ENCODE measurements around the gene VIPR2.
"Not testable (repeated sequence)": the region's sequence is repeated elsewhere in the genome, so short reads cannot be mapped to it uniquely, and the experiment has no call there.

VIPR2 gene

DNA sequence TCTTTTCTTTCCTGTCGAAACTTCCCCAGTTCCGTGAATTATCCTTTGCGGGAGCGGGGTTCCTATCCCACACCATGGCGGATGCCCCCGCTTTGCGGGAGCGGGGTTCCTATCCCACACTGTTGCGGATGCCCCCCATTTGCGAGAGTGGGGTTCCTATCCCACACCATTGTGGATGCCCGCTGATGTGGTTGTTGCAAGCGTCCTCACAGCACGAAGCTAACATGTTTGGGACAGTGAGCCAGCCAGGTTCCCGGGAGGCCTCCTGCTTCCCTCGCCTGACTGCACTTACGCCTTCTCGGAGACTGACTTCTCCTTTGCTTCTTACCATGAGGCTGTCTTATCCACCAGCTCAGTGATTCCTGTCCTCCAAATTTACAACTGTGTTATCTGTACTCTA, 134.7 kb downstream of the VIPR2 start:
- peak; percentile 11 for DNase-seq
- Mint-ChIP-seq H3K27ac (no peak overlapping the region), H3K4me1 (ENCODE audit: low read depth) (peaks cover 5% of the 10 kb centered on the region), H3K36me3 (ENCODE audit: low read depth) (no peaks in the 10 kb centered on the region), H3K27me3 (peaks cover 7% of the 10 kb centered on the region), H3K4me3 (no peak overlapping the region), H3K9me3 (no peaks in the 10 kb centered on the region)

DNA sequence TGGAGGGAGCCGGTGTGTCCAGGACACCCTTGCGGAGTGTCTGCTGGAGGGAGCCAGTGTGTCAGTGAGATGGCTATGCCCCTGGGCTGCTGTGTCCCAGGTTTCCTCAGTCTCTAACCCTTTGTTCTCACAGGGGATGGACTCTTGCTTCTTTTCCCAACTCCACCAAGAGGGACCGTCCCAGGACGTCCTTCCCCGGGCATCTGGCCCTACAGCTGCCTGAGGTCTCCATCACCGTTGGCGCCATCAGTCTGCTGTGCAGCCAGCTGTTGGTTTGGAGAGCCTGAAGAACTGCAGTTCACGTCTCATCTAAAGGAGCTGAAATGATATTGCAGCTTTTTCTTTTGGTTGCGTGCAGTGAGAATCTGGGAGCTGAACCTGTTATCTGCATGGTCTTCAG, 136.2 kb downstream of the VIPR2 start:
- DNase-seq, result no peak
- H3K27ac Mint-ChIP-seq, result no peak overlapping the region
- H3K9me3 Mint-ChIP-seq, result no peaks in the 10 kb centered on the region
- no peak overlapping the region for H3K4me3 Mint-ChIP-seq
- no peaks in the 10 kb centered on the region for H3K36me3 Mint-ChIP-seq (ENCODE audit: low read depth)
- peaks cover 20% of the 10 kb centered on the region for H3K4me1 Mint-ChIP-seq (ENCODE audit: low read depth)
- peaks cover 12% of the 10 kb centered on the region for H3K27me3 Mint-ChIP-seq

DNA sequence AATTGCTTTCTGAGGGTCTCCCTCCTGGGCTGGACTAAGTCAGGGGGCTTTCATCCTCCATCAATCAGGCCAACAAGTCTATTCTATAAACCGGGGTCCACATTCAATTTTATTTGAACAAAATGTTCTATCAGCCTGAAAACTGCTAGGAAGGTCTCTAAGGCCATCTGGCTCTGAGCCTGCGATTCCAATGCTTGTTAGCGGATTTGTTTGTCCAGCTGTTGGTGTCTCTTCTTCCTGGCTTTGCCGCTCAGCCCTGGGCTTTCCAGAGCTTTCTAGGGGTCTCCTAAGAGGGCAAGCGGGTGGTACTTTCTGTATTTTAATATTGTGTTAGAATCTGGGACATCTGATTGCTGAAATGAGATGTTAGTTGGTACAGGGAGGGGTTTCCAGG, 136.7 kb downstream of the VIPR2 start:
- H3K27ac Mint-ChIP-seq, result no peak overlapping the region

DNA sequence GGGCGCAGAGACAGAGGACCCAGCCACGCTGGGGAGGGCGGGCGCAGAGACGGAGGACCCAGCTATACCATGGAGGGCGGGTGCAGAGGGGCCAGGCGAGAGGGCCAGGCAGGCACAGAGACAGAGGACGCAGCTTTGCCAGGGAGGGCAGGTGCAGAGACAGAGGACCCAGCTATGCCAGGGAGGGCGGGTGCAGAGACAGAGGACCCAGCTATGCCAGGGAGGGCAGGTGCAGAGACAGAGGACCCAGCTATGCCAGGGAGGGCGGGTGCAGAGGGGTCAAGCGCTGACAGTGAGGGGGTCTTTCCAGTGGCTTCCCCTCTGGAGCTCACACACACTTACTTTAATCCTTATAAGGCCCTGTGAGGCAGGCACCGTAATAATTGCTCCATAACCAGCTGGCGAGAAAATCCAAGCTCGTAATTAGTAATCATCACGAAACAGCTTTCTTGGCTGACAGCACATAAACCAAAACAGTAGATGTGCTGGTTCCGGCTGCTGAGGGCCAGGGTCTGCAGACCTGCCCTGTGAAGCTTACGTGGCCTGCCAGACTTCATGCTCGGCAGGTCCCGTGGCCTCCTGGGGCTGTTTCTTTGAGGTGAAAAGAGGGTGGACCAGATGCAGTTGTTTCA, 137.2 kb downstream of the VIPR2 start:
- no peak for DNase-seq
- peaks cover 16% of the 10 kb centered on the region for H3K27me3 Mint-ChIP-seq
- H3K4me1 Mint-ChIP-seq (ENCODE audit: low read depth), result peaks cover 26% of the 10 kb centered on the region
- H3K27ac Mint-ChIP-seq, result no peak overlapping the region
- no peaks in the 10 kb centered on the region for H3K9me3 Mint-ChIP-seq
- no peak overlapping the region for H3K4me3 Mint-ChIP-seq
- H3K36me3 Mint-ChIP-seq (ENCODE audit: low read depth), result no peaks in the 10 kb centered on the region

More for the DNA sequence above, 136.7 kb downstream of the VIPR2 start:
- Mint-ChIP-seq H3K27me3 (peaks cover 16% of the 10 kb centered on the region), H3K36me3 (ENCODE audit: low read depth) (no peaks in the 10 kb centered on the region), H3K4me3 (no peak overlapping the region), H3K9me3 (no peaks in the 10 kb centered on the region), H3K4me1 (ENCODE audit: low read depth) (peaks cover 25% of the 10 kb centered on the region)
- no peak for DNase-seq

DNA sequence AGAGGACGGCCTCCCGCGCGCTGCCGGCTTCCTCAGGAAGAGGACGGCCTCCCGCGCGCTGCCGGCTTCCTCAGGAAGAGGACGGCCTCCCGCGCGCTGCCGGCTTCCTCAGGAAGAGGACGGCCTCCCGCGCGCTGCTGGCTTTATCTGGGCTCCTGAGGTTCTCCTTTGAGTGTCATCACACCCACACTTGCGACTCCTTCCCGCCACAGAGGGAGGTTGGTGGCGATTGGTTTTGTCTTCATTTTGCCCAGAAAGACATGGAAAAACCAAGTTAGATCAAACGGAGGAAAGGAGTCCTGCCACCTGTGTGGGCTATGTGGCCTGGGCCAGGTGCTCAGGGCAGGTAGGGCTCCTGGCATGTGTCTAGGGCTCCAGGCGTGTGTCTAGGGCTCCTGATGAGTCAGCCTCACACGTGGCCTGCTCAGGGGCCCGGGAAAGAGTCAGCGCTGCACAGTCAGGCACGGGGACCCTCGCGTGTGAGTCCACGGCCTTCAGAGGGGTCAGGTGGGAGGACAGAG, 138.0 kb downstream of the VIPR2 start:
- Mint-ChIP-seq H3K4me3 (no peak overlapping the region), H3K27ac (peak overlapping the region; percentile 34), H3K4me1 (ENCODE audit: low read depth) (peaks cover 26% of the 10 kb centered on the region), H3K36me3 (ENCODE audit: low read depth) (no peaks in the 10 kb centered on the region), H3K9me3 (no peaks in the 10 kb centered on the region), H3K27me3 (peaks cover 16% of the 10 kb centered on the region)
- no peak for DNase-seq

DNA sequence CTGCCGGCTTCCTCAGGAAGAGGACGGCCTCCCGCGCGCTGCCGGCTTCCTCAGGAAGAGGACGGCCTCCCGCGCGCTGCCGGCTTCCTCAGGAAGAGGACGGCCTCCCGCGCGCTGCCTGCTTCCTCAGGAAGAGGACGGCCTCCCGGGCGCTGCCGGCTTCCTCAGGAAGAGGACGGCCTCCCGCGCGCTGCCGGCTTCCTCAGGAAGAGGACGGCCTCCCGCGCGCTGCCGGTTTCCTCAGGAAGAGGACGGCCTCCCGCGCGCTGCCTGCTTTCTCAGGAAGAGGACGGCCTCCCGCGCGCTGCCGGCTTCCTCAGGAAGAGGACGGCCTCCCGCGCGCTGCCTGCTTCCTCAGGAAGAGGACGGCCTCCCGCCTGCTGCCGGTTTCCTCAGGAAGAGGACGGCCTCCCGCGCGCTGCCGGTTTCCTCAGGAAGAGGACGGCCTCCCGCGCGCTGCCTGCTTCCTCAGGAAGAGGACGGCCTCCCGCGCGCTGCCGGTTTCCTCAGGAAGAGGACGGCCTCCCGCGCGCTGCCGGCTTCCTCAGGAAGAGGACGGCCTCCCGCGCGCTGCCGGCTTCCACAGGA, 138.6 kb downstream of the VIPR2 start:
- H3K27ac Mint-ChIP-seq, H3K4me3 Mint-ChIP-seq: not testable (repeated sequence)

DNA sequence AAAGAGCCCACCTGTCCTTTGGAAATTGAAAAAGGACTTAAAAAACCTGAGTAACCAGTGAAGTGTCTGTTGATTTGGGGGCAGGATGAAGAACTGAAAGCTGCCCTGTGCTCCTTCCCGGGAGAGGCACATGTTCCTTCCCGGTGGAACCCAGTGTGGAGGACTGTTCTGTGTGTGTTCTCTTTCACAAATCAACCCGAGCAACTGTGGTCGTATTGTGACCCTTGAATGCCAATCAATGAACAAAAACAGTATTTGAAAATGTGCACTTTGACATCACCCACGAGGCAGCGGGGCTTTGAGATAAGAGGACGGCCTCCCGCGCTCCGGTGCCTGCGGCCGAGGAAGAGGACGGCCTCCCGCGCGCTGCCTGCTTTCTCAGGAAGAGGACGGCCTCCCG, 139.0 kb downstream of the VIPR2 start:
- Mint-ChIP-seq H3K36me3 (ENCODE audit: low read depth) (no peaks in the 10 kb centered on the region), H3K27me3 (peaks cover 16% of the 10 kb centered on the region), H3K9me3 (no peaks in the 10 kb centered on the region), H3K27ac (no peak overlapping the region), H3K4me3 (no peak overlapping the region), H3K4me1 (ENCODE audit: low read depth) (peaks cover 26% of the 10 kb centered on the region)
- no peak for DNase-seq

More for the DNA sequence above, 138.6 kb downstream of the VIPR2 start:
- Mint-ChIP-seq H3K4me1 (ENCODE audit: low read depth) (peaks cover 26% of the 10 kb centered on the region), H3K27me3 (peaks cover 16% of the 10 kb centered on the region)
- not testable (repeated sequence) for H3K9me3 Mint-ChIP-seq; H3K36me3 Mint-ChIP-seq (ENCODE audit: low read depth); DNase-seq

DNA sequence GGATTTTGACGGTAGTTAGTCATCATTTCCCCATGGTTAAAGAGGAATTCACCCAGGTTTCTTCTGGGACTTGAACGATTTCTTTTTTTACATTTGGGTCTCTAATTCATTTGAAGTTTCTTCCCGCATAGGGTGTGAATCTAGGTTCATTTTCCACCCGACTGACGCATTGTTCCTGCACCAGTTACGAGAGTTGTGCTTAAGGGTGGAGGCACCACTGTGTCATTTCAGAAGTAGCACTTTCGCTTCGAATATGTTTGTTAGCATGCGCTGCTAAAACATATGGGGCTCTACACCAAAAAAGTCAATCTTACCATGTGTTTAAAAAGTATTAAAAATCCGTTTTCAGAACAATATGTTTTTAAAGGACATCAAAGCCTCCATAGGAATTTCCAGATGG, 140.3 kb downstream of the VIPR2 start:
- peak overlapping the region; percentile 33 for H3K4me3 Mint-ChIP-seq
- no peak for DNase-seq
- peaks cover 21% of the 10 kb centered on the region for H3K27me3 Mint-ChIP-seq
- H3K27ac Mint-ChIP-seq, result peak overlapping the region; percentile 84
- no peaks in the 10 kb centered on the region for H3K9me3 Mint-ChIP-seq
- peaks cover 26% of the 10 kb centered on the region for H3K4me1 Mint-ChIP-seq (ENCODE audit: low read depth)
- H3K36me3 Mint-ChIP-seq (ENCODE audit: low read depth), result no peaks in the 10 kb centered on the region

DNA sequence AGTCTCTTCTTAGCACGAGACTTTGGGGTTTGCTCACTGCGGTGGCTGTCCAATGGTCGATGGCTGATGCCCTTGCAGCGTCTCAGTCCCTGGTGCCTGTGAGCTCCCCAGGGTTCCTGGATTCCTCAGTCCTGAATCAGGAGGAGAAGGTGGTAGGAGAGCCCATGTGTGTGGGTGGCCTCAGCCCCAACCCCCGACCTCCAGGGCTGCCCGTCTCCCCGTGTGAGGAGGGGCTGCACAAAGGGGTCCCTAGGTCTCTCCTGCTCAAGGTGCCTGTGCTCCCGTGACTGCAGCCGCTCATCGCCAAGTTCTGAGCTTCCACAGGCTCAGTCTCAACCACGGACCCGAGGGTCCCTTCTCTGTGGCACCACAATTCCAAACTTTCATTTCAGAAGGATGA, 142.9 kb downstream of the VIPR2 start:
- Mint-ChIP-seq H3K9me3 (no peaks in the 10 kb centered on the region), H3K4me1 (ENCODE audit: low read depth) (peaks cover 26% of the 10 kb centered on the region), H3K27me3 (peaks cover 27% of the 10 kb centered on the region), H3K27ac (no peak overlapping the region), H3K36me3 (ENCODE audit: low read depth) (no peaks in the 10 kb centered on the region), H3K4me3 (no peak overlapping the region)
- DNase-seq, result no peak

DNA sequence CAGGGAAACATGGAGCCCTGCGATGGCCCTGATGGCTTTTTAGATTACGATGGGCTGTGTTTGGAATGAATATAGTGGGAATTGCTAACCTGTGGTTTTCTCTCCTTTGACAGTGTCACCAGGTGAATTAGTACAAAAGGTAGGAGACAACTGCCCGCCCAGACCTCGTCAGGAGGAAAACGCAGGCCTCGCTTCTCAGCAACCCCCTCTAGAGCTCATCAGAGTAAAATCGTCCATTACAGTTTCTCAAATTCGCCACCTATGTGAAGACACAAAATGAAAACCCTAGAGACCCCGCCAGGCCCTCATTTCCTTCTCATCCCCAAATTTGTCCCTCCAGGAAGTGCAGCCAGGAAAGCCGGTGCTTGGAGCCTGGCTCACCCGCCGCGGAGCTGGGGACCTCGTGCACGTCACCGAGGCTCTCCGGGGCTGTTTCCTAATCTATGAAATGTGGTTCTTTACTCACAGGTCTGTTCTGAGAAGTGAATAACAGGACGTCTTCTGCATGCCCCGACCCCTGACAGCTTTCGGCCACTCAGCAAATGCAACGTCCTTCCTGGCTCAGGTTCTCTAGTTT, 143.7 kb downstream of the VIPR2 start:
- DNase-seq, result no peak
- H3K27ac Mint-ChIP-seq, result no peak overlapping the region
- no peaks in the 10 kb centered on the region for H3K36me3 Mint-ChIP-seq (ENCODE audit: low read depth)
- H3K27me3 Mint-ChIP-seq, result peaks cover 27% of the 10 kb centered on the region
- no peak overlapping the region for H3K4me3 Mint-ChIP-seq
- peaks cover 26% of the 10 kb centered on the region for H3K4me1 Mint-ChIP-seq (ENCODE audit: low read depth)
- H3K9me3 Mint-ChIP-seq, result no peaks in the 10 kb centered on the region

DNA sequence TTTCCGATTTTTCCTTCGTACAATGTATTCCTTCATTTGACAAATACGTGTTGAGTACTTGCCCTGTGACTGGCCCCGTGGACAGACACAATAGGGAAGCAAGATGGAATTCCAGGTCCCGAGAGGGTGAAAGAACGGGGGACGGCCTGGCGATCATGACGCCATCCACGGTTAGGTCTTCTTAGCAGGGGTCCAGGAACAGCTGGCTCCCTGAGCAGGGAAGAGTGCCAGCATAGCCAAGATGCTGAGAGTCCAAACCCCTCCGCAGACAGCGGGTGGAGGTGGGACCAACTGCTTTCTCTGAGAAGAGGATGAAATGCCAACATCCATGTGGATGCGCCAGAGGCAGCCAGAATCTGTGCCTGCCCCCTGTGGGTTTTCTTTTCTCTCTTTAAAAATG, 144.6 kb downstream of the VIPR2 start:
- no peak for DNase-seq
- peaks cover 20% of the 10 kb centered on the region for H3K4me1 Mint-ChIP-seq (ENCODE audit: low read depth)
- no peaks in the 10 kb centered on the region for H3K36me3 Mint-ChIP-seq (ENCODE audit: low read depth)
- H3K4me3 Mint-ChIP-seq, result no peak overlapping the region
- H3K9me3 Mint-ChIP-seq, result no peaks in the 10 kb centered on the region
- H3K27me3 Mint-ChIP-seq, result peaks cover 30% of the 10 kb centered on the region
- H3K27ac Mint-ChIP-seq, result no peak overlapping the region

DNA sequence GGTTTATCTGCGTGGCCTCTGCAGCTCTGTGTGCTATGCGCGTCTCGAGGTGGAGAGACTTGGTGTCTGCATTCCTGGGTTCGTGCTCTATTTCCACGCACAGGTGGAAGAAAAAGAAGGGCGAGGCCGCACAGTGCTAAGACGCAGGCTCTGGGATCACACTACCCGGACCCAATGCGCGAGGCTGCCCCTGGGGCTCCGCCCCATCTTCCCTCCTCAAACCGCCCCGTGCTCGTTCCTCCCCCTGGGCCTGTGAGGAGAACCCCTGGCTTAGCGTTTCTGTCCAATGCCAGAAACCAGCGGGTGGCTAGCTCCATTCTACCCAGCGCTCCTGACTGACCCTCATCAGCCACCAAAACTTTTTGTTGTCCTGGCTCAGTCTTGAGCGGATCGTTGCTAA, 145.2 kb downstream of the VIPR2 start:
- Mint-ChIP-seq H3K4me1 (ENCODE audit: low read depth) (peaks cover 16% of the 10 kb centered on the region), H3K36me3 (ENCODE audit: low read depth) (no peaks in the 10 kb centered on the region), H3K4me3 (no peak overlapping the region), H3K9me3 (peaks cover 5% of the 10 kb centered on the region), H3K27ac (no peak overlapping the region), H3K27me3 (peaks cover 36% of the 10 kb centered on the region)
- no peak for DNase-seq

DNA sequence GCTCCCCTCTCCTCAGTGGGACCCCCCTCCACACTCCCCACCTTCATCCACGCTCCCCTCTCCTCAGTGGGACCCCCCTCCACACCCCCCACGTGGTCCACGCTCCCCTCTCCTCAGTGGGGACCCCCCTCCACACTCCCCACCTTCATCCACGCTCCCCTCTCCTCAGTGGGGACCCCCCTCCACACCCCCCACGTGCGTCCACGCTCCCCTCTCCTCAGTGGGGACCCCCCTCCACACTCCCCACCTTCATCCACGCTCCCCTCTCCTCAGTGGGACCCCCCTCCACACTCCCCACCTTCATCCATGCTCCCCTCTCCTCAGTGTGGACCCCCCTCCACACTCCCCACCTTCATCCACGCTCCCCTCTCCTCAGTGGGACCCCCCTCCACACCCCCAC, 146.4 kb downstream of the VIPR2 start:
- not testable (repeated sequence) for H3K27ac Mint-ChIP-seq; DNase-seq; H3K36me3 Mint-ChIP-seq (ENCODE audit: low read depth); H3K4me1 Mint-ChIP-seq (ENCODE audit: low read depth); H3K4me3 Mint-ChIP-seq; H3K9me3 Mint-ChIP-seq
- peaks cover 41% of the 10 kb centered on the region for H3K27me3 Mint-ChIP-seq

DNA sequence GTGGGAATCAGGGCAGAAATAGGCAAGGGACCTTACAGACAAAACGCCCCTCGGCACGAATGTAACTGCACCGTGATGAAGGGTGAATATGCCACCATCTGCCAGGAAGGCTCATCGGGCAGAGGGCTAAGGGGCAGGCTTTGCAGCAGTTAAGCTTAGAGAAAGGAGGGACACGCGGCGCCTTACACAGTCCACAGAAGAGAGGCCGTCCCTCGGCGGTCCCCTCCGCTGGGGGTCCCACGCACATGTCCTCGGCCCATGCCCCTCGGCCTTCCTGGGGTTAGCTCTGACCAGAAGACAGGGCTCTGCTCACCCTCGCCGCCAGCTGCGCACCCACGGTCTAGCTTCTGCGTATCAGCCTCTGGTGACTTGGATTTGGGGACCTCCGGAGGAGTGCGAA, 147.2 kb downstream of the VIPR2 start:
- DNase-seq, result no peak
- Mint-ChIP-seq H3K4me3 (no peak overlapping the region), H3K4me1 (ENCODE audit: low read depth) (peaks cover 9% of the 10 kb centered on the region), H3K9me3 (peaks cover 6% of the 10 kb centered on the region), H3K27me3 (peaks cover 46% of the 10 kb centered on the region), H3K27ac (no peak overlapping the region), H3K36me3 (ENCODE audit: low read depth) (no peaks in the 10 kb centered on the region)

DNA sequence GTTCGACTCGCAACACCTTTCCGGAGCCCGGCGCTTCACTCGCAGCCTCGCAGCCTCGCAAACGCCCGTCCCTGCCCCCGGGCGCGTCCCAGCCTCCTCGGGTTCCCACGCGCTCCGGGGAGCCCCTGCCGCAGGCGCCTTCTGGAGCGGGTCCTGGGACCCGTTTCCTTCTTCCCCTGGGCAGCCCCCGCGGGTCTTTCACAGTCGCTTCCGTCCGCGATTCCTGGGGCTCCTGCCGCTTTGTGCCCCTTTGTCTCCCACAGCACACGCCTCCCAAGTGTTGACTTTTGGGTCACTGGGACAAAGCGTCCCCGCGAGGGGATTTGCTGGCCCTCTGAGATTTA, 147.6 kb downstream of the VIPR2 start:
- Mint-ChIP-seq H3K27me3 (peaks cover 50% of the 10 kb centered on the region), H3K9me3 (peaks cover 6% of the 10 kb centered on the region), H3K36me3 (ENCODE audit: low read depth) (no peaks in the 10 kb centered on the region), H3K4me1 (ENCODE audit: low read depth) (peaks cover 12% of the 10 kb centered on the region), H3K4me3 (no peak overlapping the region), H3K27ac (no peak overlapping the region)
- no peak for DNase-seq
